GM19328 (cell line): ENCODE results near the gene SNED1.

Experiments used
- ATAC-seq: cut with Tn5 transposase; IDR thresholded peaks from one replicate; pipeline ENCODE4 v1.9.1; 2021; ENCODE audit warnings: mild to moderate bottlenecking, moderate library complexity; ENCODE audit not compliant: unreplicated experiment

Gene SNED1

GRCh38 chr2:241020629-241021190, 22.3 kb downstream of the SNED1 start:
- ATAC-seq = no peak

GRCh38 chr2:241025639-241026038, 27.2 kb downstream of the SNED1 start:
- no peak for ATAC-seq

- ATAC-seq = no peak
These were observed 31.3 kb downstream of the SNED1 start for GRCh38 chr2:241029599-241030332.

- no peak for ATAC-seq
These were observed 31.9 kb downstream of the SNED1 start for GRCh38 chr2:241030333-241030680.

- ATAC-seq = no peak
These were observed 32.5 kb downstream of the SNED1 start for GRCh38 chr2:241030883-241031282.

GRCh38 chr2:241031436-241032165, 33.2 kb downstream of the SNED1 start:
- no peak for ATAC-seq

- no peak for ATAC-seq
These were observed 35.0 kb downstream of the SNED1 start for GRCh38 chr2:241033336-241033987.

- ATAC-seq = no peak
These were observed 35.6 kb downstream of the SNED1 start for GRCh38 chr2:241033994-241034393.

- no peak for ATAC-seq
These were observed 36.2 kb downstream of the SNED1 start for GRCh38 chr2:241034490-241035141.

- ATAC-seq = no peak
These were observed 36.9 kb downstream of the SNED1 start for GRCh38 chr2:241035142-241035817.

- ATAC-seq = no peak
These were observed 37.5 kb downstream of the SNED1 start for GRCh38 chr2:241035818-241036396.

GRCh38 chr2:241036397-241036963, 38.1 kb downstream of the SNED1 start:
- ATAC-seq = peak; percentile 69

GRCh38 chr2:241036964-241037421, 38.6 kb downstream of the SNED1 start:
- no peak for ATAC-seq

GRCh38 chr2:241037498-241037897, 39.1 kb downstream of the SNED1 start:
- ATAC-seq = no peak

- no peak for ATAC-seq
These were observed 40.2 kb downstream of the SNED1 start for GRCh38 chr2:241038374-241039180.

- no peak for ATAC-seq
These were observed 41.0 kb downstream of the SNED1 start for GRCh38 chr2:241039416-241039815.

GRCh38 chr2:241040081-241040803, 41.8 kb downstream of the SNED1 start:
- no peak for ATAC-seq

GRCh38 chr2:241041589-241042158, 43.3 kb downstream of the SNED1 start:
- peak; percentile 64 for ATAC-seq
